Fibroblast of lung (primary cell): ENCODE measurements around the gene UTF1.

Experiments used
- EZH2 ChIP-seq: IDR thresholded peaks from 2 replicates; pipeline ENCODE4 v1.5.1; 2012; ENCODE audit warnings: low read length, control low read depth, mild to moderate bottlenecking; ENCODE audit errors: missing control alignments
- TF ChIP-seq, protein P1 (sequence below), 2 donors: IDR thresholded peaks in 1 of 2; conservative IDR thresholded peaks in 1 of 2; 1 replicate in 1 of 2; 2 replicates in 1 of 2; pipeline ENCODE4 v1.5.1; 2011 to 2012; ENCODE audit warnings: low read length in 2 of 2, control low read depth in 1 of 2, inconsistent platforms in 1 of 2, low read depth in 1 of 2, mild to moderate bottlenecking in 1 of 2

DNA sequence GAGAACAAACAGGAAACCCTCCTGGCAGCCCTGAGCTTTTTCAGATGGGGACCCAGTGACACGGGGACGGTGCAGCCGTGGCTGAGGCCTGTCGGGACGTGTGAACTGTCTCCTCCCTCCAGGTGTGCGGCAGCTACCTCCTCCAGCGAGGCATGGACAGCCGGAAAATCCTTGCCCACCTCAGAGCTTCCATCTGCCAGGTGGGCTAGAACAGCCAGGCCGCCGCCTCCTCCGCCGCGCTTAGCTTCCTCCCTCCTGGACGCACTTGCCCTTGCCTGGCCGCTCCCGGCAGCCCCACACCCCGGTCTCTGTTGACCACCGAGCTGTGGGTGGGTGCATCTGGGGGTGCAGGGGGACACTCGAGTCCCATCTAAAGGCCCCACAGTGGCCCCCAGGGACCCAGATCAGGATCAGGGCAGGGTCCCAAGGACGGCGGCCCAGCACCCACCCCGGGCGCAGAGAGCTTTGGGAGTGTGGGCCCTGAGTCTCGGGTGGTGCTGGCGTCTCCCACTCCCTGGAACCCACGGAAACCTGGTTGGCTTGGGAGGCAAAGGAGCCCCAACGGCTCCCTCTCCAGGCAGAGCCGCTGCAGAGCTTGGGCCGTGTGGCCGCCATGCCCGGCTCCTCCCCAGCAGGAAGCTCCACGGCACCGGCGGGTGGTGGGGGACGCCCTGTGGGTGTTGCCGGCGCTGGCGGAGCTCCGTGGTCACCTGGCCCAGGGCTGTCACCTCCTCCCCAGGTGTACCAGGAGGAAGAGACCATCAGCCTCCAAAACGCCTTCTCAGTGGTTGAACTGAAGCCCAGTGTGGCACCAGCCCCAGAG, 32.9 kb upstream of the UTF1 start:
- TF ChIP-seq, protein P1, sequence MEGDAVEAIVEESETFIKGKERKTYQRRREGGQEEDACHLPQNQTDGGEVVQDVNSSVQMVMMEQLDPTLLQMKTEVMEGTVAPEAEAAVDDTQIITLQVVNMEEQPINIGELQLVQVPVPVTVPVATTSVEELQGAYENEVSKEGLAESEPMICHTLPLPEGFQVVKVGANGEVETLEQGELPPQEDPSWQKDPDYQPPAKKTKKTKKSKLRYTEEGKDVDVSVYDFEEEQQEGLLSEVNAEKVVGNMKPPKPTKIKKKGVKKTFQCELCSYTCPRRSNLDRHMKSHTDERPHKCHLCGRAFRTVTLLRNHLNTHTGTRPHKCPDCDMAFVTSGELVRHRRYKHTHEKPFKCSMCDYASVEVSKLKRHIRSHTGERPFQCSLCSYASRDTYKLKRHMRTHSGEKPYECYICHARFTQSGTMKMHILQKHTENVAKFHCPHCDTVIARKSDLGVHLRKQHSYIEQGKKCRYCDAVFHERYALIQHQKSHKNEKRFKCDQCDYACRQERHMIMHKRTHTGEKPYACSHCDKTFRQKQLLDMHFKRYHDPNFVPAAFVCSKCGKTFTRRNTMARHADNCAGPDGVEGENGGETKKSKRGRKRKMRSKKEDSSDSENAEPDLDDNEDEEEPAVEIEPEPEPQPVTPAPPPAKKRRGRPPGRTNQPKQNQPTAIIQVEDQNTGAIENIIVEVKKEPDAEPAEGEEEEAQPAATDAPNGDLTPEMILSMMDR (conservative IDR thresholded peaks at IDR 0.05 in 1 of 2, IDR thresholded peaks at IDR 0.05 in 1 of 2; ENCODE audit: low read depth in 1 of 2, low read length in 2 of 2): no peak
- TF ChIP-seq EZH2: no peak
